Measurements from ENCODE around the gene BBS1. TPM values are rescaled to one million over a fixed set of nuclear protein-coding genes. Genes with fewer than 3 reads are reported as not detected.

Gene BBS1
- total RNA-seq, 1 experiment from 2014 or later, result 32.2 TPM

DNA sequence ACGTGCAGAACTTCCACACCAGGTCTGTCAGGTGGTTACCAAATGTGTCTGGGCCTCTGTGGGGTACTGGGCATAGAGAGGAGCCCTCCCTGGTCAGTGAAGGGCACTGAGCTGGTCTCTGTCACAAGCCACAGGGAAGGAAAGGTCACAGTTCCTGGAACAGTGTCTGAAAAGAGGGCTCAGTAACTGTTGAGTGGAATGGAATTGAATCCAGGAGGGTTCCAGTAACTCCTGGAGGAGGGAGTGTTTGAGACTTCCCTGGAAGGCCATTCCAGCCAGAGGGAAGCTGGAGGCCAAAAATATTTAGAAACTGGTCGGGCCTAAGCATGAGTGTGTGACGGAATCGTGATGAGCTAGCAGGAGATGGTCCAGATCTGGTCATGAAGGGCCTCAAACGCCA, 44.2 kb downstream of the BBS1 start:
- H3K4me3 Mint-ChIP-seq (ENCODE audit: low read depth, unreplicated experiment), result no peak overlapping the region
- H3K27me3 Mint-ChIP-seq (ENCODE audit: unreplicated experiment), result peaks cover 64% of the 10 kb centered on the region
- no peaks in the 10 kb centered on the region for H3K9me3 Mint-ChIP-seq (ENCODE audit: low read depth, unreplicated experiment)
- no peaks in the 10 kb centered on the region for H3K36me3 Mint-ChIP-seq (ENCODE audit: insufficient read depth, unreplicated experiment)
- TF ChIP-seq, protein P1, sequence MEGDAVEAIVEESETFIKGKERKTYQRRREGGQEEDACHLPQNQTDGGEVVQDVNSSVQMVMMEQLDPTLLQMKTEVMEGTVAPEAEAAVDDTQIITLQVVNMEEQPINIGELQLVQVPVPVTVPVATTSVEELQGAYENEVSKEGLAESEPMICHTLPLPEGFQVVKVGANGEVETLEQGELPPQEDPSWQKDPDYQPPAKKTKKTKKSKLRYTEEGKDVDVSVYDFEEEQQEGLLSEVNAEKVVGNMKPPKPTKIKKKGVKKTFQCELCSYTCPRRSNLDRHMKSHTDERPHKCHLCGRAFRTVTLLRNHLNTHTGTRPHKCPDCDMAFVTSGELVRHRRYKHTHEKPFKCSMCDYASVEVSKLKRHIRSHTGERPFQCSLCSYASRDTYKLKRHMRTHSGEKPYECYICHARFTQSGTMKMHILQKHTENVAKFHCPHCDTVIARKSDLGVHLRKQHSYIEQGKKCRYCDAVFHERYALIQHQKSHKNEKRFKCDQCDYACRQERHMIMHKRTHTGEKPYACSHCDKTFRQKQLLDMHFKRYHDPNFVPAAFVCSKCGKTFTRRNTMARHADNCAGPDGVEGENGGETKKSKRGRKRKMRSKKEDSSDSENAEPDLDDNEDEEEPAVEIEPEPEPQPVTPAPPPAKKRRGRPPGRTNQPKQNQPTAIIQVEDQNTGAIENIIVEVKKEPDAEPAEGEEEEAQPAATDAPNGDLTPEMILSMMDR (IDR thresholded peaks at IDR 0.05; ENCODE audit: unreplicated experiment), result no peak
- DNase-seq, result no peak
- intact Hi-C loops (cut with micrococcal nuclease; ENCODE audit: unreplicated experiment), result no loop called here
- no peak overlapping the region for H3K27ac Mint-ChIP-seq (ENCODE audit: unreplicated experiment)
- no TSS peak for BruUV-seq (replicated peaks)
- H3K4me1 Mint-ChIP-seq (ENCODE audit: low read depth, unreplicated experiment), result no peaks in the 10 kb centered on the region
- CTCF ChIA-PET, result no interaction called here

- CTCF ChIA-PET, result no interaction called here
- no TSS peak for BruUV-seq (replicated peaks)
Measured at GRCh38 chr11:66555416-66555815, 45.0 kb downstream of the BBS1 start.

GRCh38 chr11:66556086-66556485, 45.7 kb downstream of the BBS1 start:
- CTCF ChIA-PET, result interaction anchor here (0.7 kb wide), 1 partner anchor 403 kb away, joined by 3 read pairs; no protein-coding TSS in a partner anchor
- intact Hi-C loops (cut with micrococcal nuclease; ENCODE audit: unreplicated experiment), result no loop called here
- no peak for DNase-seq
- TF ChIP-seq, protein P1 (IDR thresholded peaks at IDR 0.05; ENCODE audit: unreplicated experiment), result no peak
- Mint-ChIP-seq H3K27me3 (ENCODE audit: unreplicated experiment) (peaks cover 68% of the 10 kb centered on the region), H3K9me3 (ENCODE audit: low read depth, unreplicated experiment) (no peaks in the 10 kb centered on the region), H3K4me1 (ENCODE audit: low read depth, unreplicated experiment) (no peaks in the 10 kb centered on the region), H3K27ac (ENCODE audit: unreplicated experiment) (no peak overlapping the region), H3K4me3 (ENCODE audit: low read depth, unreplicated experiment) (no peak overlapping the region), H3K36me3 (ENCODE audit: insufficient read depth, unreplicated experiment) (no peaks in the 10 kb centered on the region)
- no TSS peak for BruUV-seq (replicated peaks)

More at GRCh38 chr11:66555416-66555815, 45.0 kb downstream of the BBS1 start:
- H3K36me3 Mint-ChIP-seq (ENCODE audit: insufficient read depth, unreplicated experiment), result no peaks in the 10 kb centered on the region
- intact Hi-C loops (cut with micrococcal nuclease; ENCODE audit: unreplicated experiment), result no loop called here
- H3K4me1 Mint-ChIP-seq (ENCODE audit: low read depth, unreplicated experiment), result no peaks in the 10 kb centered on the region
- TF ChIP-seq, protein P1 (IDR thresholded peaks at IDR 0.05; ENCODE audit: unreplicated experiment), result no peak
- no peak for DNase-seq
- H3K9me3 Mint-ChIP-seq (ENCODE audit: low read depth, unreplicated experiment), result no peaks in the 10 kb centered on the region
- peaks cover 64% of the 10 kb centered on the region for H3K27me3 Mint-ChIP-seq (ENCODE audit: unreplicated experiment)
- H3K27ac Mint-ChIP-seq (ENCODE audit: unreplicated experiment), result no peak overlapping the region
- no peak overlapping the region for H3K4me3 Mint-ChIP-seq (ENCODE audit: low read depth, unreplicated experiment)

DNA sequence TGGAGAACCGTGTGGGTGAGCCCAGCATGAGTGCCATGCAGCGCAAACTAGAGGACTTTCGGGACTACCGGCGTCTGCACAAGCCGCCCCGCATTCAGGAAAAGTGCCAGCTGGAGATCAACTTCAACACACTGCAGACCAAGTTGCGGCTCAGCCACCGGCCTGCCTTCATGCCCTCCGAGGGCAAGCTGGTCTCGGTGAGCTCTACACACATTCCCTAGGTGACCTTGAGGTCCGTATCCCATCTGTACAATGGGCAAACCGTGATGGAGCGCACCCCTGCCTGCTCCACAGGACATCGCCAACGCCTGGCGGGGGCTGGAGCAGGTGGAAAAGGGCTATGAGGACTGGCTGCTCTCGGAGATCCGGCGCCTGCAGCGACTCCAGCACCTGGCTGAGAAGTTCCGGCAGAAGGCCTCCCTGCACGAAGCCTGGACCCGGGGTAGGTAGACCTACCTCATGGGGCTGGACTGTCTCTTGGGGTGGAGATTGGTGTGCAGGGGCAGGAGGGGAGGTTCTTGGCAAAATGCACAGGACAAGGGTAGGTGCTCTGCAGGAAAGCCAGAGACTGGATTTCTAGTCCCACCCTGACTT, 47.4 kb downstream of the BBS1 start:
- no peaks in the 10 kb centered on the region for H3K9me3 Mint-ChIP-seq (ENCODE audit: low read depth, unreplicated experiment)
- H3K4me1 Mint-ChIP-seq (ENCODE audit: low read depth, unreplicated experiment), result no peaks in the 10 kb centered on the region
- TF ChIP-seq, protein P1 (IDR thresholded peaks at IDR 0.05; ENCODE audit: unreplicated experiment), result no peak
- H3K27me3 Mint-ChIP-seq (ENCODE audit: unreplicated experiment), result peaks cover 82% of the 10 kb centered on the region
- H3K27ac Mint-ChIP-seq (ENCODE audit: unreplicated experiment), result no peak overlapping the region
- CTCF ChIA-PET, result no interaction called here
- intact Hi-C loops (cut with micrococcal nuclease; ENCODE audit: unreplicated experiment), result no loop called here
- DNase-seq, result no peak
- no peaks in the 10 kb centered on the region for H3K36me3 Mint-ChIP-seq (ENCODE audit: insufficient read depth, unreplicated experiment)
- BruUV-seq (replicated peaks), result no TSS peak
- H3K4me3 Mint-ChIP-seq (ENCODE audit: low read depth, unreplicated experiment), result no peak overlapping the region
